ENCODE data around the gene TSPAN19. TPM values are rescaled to one million over a fixed set of nuclear protein-coding genes. Genes with fewer than 3 reads are reported as not detected.
"Not testable (repeated sequence)": the region's sequence is repeated elsewhere in the genome, so short reads cannot be mapped to it uniquely, and the experiment has no call there.

Gene TSPAN19
- total RNA-seq, 2 donors from 2014 or later: not detected

DNA sequence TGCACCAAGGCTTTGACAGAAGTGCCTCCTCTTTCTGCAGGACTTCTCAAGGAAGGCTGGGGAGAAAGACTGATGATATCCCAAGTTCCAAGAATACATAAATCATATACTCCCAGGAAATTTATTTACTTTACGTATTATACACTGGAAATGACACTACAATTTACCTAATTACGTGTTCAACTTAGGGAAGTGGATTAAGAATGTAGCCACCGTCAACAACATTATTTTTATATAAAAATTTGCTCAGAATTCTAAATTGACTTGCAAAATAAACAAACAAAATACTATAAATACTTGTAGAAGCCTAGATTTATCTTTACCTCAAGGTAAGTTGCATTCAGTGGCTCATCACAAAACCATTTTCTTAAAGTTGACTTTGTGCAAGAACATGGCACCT, 18.9 kb downstream of the TSPAN19 start:
- Mint-ChIP-seq H3K4me1 (no peaks in the 10 kb centered on the region), H3K4me3 (no peak overlapping the region), H3K36me3 (ENCODE audit: low read depth) (no peaks in the 10 kb centered on the region), H3K27me3 (no peaks in the 10 kb centered on the region), H3K27ac (no peak overlapping the region), H3K9me3 (no peaks in the 10 kb centered on the region)
- ATAC-seq (replicated peaks): no peak

DNA sequence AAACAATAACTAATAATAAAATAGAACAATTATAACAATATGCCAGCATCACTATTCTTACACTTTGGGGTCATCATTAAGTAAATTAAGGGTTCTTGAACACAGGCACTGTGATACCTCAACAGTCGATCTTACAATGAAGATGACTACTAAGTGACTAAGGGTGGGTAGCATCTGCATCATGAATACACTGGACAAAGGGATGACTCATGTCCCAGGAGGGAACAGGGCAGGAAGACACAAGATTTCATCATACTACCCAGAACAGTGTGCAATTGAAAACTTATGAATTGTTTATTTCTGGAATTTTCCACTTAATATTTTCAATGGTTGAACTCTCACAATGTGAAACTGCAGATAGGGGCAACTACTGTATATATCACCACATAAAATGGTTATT, 19.7 kb downstream of the TSPAN19 start:
- H3K36me3 Mint-ChIP-seq (ENCODE audit: low read depth): no peaks in the 10 kb centered on the region
- H3K4me3 Mint-ChIP-seq: no peak overlapping the region

DNA sequence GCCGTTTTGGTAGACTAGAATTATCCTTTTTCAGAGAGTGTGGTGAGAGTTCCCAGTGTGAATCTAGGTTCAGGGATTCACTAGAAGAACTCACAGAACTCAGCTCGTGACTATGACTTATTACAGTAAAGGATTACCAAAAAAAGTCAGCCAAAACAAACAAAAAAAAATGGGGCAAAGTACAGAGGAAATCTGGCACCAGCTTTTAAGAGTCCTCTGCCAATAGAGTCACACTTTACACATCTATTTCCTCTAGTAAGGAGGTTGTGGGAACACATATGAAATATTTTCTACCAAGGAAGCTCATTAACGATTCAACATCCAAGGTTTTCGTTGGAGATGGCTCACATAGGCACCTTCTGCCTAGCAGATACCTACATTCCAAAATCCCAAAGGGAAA, 28.2 kb downstream of the TSPAN19 start:
- Mint-ChIP-seq H3K4me3 (no peak overlapping the region), H3K27me3 (no peaks in the 10 kb centered on the region)

More for the DNA sequence above, 19.7 kb downstream of the TSPAN19 start:
- no peak for ATAC-seq (replicated peaks)
- Mint-ChIP-seq H3K4me1 (no peaks in the 10 kb centered on the region), H3K27me3 (no peaks in the 10 kb centered on the region), H3K27ac (no peak overlapping the region), H3K9me3 (no peaks in the 10 kb centered on the region)

DNA sequence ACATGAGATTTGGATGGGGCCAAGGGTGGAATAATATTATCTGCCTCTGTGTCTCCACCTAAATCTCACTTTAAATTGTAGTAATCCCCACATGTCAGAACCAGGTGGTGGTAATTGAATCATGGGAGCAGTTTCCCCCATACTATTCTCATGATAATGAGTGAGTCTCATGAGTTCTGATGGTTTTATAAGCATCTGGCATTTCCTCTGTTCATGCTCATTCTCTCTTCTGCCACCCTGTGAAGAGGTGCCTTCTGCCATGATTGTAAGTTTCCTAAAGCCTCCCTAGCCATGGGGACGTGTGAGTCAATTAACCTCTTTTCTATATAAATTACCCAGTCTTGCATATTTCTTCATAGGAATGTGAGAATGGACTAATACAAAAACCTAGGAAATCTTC, 29.9 kb downstream of the TSPAN19 start:
- peaks cover 3% of the 10 kb centered on the region for H3K9me3 Mint-ChIP-seq
- no peak for ATAC-seq (replicated peaks)
- no peaks in the 10 kb centered on the region for H3K36me3 Mint-ChIP-seq (ENCODE audit: low read depth)
- H3K27ac Mint-ChIP-seq: no peak overlapping the region
- no peak overlapping the region for H3K4me3 Mint-ChIP-seq
- H3K4me1 Mint-ChIP-seq: no peaks in the 10 kb centered on the region
- no peaks in the 10 kb centered on the region for H3K27me3 Mint-ChIP-seq

More for the DNA sequence above, 28.2 kb downstream of the TSPAN19 start:
- no peak overlapping the region for H3K27ac Mint-ChIP-seq
- ATAC-seq (replicated peaks): no peak
- H3K9me3 Mint-ChIP-seq: peaks cover 3% of the 10 kb centered on the region
- no peaks in the 10 kb centered on the region for H3K4me1 Mint-ChIP-seq
- H3K36me3 Mint-ChIP-seq (ENCODE audit: low read depth): no peaks in the 10 kb centered on the region

DNA sequence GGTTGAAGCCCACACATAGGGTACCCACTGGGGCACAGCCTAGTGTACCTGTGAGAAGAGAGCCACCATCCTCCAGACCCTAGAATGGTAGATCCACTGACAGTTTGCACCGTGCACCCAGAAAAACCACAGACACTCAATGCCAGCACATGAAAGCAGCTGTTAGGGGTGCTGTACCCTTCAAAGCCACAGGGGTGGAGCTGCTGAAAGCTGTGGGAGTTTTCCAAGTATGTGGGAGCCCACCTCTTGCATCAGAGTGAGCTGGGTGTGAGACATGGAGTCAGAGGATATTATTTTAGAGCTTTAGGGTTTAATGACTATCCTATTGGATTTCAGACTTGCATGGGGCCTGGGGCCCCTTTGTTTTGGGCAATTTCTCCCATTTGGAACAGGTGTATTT, 30.5 kb downstream of the TSPAN19 start:
- no peaks in the 10 kb centered on the region for H3K36me3 Mint-ChIP-seq (ENCODE audit: low read depth)
- H3K9me3 Mint-ChIP-seq: peaks cover 5% of the 10 kb centered on the region
- H3K4me1 Mint-ChIP-seq: no peaks in the 10 kb centered on the region
- H3K27me3 Mint-ChIP-seq: no peaks in the 10 kb centered on the region
- H3K27ac Mint-ChIP-seq: no peak overlapping the region
- no peak overlapping the region for H3K4me3 Mint-ChIP-seq
- no peak for ATAC-seq (replicated peaks)

DNA sequence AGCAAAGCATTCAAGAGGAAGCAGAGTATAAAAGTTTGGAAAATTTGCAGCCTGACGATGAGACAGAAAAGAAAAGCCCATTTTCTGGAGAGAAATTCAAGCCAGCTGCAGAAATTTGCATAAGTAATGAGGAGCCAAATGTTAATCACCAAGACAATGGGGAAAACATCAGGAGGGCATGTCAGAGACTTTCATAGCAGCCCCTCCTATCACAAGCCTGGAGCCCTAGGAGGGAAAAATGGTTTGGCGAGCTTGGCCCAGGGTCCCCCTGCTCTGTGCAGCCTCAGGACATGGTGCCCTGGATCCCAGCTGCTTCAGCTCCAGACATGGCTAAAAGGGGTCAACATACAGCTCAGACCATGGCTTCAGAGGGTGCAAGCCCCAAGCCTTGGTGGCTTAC, 31.0 kb downstream of the TSPAN19 start:
- not testable (repeated sequence) for H3K27ac Mint-ChIP-seq; ATAC-seq (replicated peaks); H3K27me3 Mint-ChIP-seq; H3K9me3 Mint-ChIP-seq; H3K4me1 Mint-ChIP-seq; H3K36me3 Mint-ChIP-seq (ENCODE audit: low read depth); H3K4me3 Mint-ChIP-seq

DNA sequence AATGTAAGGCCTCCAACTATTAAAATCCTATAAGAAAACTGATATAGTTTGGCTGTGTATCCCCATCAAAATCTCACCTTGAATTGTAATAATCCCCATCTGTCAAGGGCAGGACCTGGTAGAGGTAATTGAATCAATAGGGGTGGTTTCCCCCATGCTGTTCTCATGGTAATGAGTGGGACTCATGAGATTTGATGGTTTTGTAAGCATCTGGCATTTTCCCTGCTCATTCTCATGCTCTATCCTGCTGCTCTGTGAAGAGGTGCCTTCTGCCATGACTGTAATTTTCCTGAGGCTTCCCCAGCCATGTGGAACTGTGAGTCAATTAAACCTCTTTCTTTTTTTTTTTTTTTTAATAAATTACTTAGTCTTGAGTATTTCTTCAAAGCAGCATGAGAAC, 31.9 kb downstream of the TSPAN19 start:
- no peak overlapping the region for H3K4me3 Mint-ChIP-seq
- no peaks in the 10 kb centered on the region for H3K36me3 Mint-ChIP-seq (ENCODE audit: low read depth)
- peaks cover 7% of the 10 kb centered on the region for H3K9me3 Mint-ChIP-seq
- H3K27ac Mint-ChIP-seq: no peak overlapping the region
- H3K27me3 Mint-ChIP-seq: no peaks in the 10 kb centered on the region
- H3K4me1 Mint-ChIP-seq: no peaks in the 10 kb centered on the region
- ATAC-seq (replicated peaks): no peak

DNA sequence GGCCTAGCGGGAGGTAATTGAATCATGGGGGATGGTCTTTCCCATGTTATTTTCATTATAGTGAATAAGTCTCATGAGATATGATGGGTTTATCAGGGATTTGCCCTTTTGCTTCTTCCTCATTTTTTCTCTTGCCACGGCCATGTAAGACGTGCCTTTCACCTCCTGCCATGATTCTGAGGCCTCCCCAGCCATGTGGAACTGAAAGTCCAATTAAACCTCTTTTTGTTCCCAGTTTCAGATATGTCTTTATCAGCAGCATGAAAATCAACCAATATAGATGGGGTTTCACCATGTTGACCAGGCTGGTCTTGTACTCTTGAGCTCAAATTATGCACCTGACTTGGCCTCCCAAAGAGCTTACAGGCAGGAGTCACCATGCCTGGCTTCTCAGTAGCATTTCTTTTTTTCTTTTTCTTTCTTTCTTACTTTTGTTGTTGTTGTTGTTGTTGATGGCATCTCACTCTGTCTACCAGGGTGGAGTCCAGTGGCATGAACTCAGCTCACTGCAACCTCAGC, 33.2 kb downstream of the TSPAN19 start:
- no peaks in the 10 kb centered on the region for H3K27me3 Mint-ChIP-seq
- no peak overlapping the region for H3K4me3 Mint-ChIP-seq
- H3K27ac Mint-ChIP-seq: no peak overlapping the region
- H3K9me3 Mint-ChIP-seq: peaks cover 7% of the 10 kb centered on the region
- no peak for ATAC-seq (replicated peaks)
- no peaks in the 10 kb centered on the region for H3K4me1 Mint-ChIP-seq
- H3K36me3 Mint-ChIP-seq (ENCODE audit: low read depth): no peaks in the 10 kb centered on the region

DNA sequence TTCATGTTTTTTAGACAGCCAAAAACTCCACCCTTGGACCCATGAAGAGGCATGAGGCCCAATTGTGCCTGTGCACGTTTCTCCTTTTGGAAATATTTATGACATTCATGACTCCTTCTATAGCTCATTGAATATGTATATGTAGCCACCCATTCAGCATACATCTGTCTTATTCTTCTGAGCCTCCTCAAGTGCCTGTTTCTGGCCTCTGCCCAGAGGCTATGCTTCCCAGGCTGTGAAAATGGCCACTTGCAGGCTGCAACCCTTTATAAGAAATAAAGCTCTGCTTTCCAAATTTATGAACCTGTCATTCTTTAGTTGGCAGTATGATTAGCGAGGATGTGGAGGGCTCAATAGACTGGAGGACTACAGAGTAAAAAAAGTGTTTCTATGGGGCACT, 35.3 kb downstream of the TSPAN19 start:
- peaks cover 4% of the 10 kb centered on the region for H3K9me3 Mint-ChIP-seq
- no peak overlapping the region for H3K27ac Mint-ChIP-seq
- H3K4me1 Mint-ChIP-seq: no peaks in the 10 kb centered on the region
- no peaks in the 10 kb centered on the region for H3K27me3 Mint-ChIP-seq
- H3K36me3 Mint-ChIP-seq (ENCODE audit: low read depth): no peaks in the 10 kb centered on the region
- no peak overlapping the region for H3K4me3 Mint-ChIP-seq
- no peak for ATAC-seq (replicated peaks)

DNA sequence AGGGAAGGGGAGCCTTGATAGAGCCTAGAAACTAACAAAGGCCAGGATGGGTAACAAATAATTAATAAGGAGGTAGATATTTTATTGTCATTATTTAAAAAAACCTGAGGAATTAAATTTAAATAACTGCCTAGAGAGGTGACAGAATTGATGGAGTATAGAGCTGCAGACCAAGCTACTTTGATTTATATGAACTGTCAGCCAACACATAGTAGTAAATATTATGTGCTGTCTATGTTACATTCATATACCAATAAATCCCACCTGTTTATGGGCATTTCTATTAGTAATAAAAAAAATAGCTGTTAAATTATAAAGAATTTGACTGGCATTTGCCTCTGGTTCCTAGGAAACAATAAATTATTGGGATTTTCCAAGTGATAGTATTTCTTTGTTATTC, 37.7 kb downstream of the TSPAN19 start:
- no peak for ATAC-seq (replicated peaks)
- Mint-ChIP-seq H3K9me3 (peaks cover 9% of the 10 kb centered on the region), H3K27me3 (no peaks in the 10 kb centered on the region), H3K4me1 (peaks cover 5% of the 10 kb centered on the region), H3K4me3 (no peak overlapping the region), H3K27ac (no peak overlapping the region), H3K36me3 (ENCODE audit: low read depth) (no peaks in the 10 kb centered on the region)

DNA sequence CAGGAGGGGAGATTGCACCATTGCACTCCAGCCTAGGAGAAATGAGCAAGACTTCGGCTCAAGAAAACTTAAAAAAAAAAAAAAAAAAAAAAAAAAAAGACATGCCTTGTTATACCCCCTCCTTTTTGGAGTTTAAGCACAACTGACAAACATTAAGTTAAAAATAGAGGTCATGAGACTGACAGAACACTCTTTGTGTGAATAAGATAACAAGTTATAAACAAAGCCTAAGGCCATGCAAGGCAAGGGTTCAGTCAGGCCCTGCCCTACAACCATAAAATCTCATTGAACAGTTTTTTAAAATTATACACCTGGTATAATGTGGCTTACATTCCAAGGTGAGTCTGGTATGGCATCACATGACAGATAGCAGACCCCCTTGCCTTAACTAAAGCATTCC, 39.3 kb downstream of the TSPAN19 start:
- H3K36me3 Mint-ChIP-seq (ENCODE audit: low read depth): no peaks in the 10 kb centered on the region
- no peak overlapping the region for H3K4me3 Mint-ChIP-seq
- H3K9me3 Mint-ChIP-seq: peaks cover 9% of the 10 kb centered on the region
- peaks cover 5% of the 10 kb centered on the region for H3K4me1 Mint-ChIP-seq
- H3K27ac Mint-ChIP-seq: no peak overlapping the region
- no peak for ATAC-seq (replicated peaks)
- no peaks in the 10 kb centered on the region for H3K27me3 Mint-ChIP-seq

DNA sequence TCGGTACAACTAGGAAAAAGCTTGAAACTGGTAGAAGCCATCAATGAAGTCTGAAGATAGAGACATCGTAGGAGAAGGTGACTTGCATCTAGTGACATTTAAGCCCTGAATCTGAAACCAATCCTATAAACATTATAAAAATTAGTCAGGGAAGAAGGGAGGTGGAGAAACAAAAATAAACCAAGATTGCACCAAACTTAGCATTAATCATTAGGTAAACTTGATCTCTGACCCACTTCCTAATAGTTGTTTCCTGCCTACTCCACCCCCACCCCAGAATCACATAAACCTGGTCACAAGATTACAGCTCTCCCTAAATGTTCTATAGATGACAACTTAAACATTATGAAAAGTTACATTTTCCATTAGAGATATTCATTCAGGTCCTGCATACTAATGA, 40.4 kb downstream of the TSPAN19 start:
- Mint-ChIP-seq H3K27ac (no peak overlapping the region), H3K9me3 (peaks cover 7% of the 10 kb centered on the region), H3K4me3 (no peak overlapping the region), H3K36me3 (ENCODE audit: low read depth) (no peaks in the 10 kb centered on the region), H3K4me1 (peaks cover 5% of the 10 kb centered on the region), H3K27me3 (no peaks in the 10 kb centered on the region)
- ATAC-seq (replicated peaks): no peak

DNA sequence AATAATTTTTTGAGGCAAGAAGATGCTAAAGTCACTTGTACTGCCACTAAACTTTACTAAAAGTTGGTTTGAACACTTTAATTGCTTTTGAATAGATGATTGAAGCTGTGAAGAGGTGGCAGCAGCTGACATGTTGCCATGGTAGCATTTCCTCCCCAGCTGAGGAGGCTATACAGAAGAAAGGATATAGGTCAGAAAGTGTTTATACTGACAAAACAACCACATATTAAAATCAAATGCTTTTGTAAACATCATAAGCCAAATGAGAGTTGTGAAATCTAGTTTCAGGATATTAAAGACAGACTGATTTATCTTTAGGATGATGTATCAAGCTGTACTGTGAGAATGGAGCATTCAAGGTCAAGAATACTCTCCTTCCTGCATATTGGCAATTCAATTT, 41.7 kb downstream of the TSPAN19 start:
- Mint-ChIP-seq H3K36me3 (ENCODE audit: low read depth) (no peaks in the 10 kb centered on the region), H3K4me1 (peaks cover 5% of the 10 kb centered on the region), H3K27ac (no peak overlapping the region), H3K9me3 (peaks cover 4% of the 10 kb centered on the region), H3K4me3 (no peak overlapping the region), H3K27me3 (no peaks in the 10 kb centered on the region)
- ATAC-seq (replicated peaks): no peak

DNA sequence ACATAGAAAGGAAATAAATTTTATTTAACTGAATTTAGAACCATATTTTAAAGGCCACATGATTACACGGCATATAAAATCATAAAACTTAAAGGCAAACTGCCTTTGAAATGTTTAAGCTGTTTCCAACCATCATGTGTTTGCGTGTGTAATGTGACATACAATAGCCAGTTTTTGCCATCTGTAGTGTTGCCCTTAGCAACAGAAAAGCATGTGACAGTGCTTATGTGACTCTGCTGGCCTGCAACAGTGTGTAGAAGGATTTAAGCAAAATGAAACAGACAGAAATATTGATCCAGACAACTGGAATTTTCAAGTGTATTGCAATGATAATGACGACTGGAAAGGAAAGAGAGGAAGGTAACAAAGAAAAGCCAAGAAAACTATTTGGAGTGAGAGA, 49.5 kb downstream of the TSPAN19 start:
- Mint-ChIP-seq H3K36me3 (ENCODE audit: low read depth) (no peaks in the 10 kb centered on the region), H3K27me3 (no peaks in the 10 kb centered on the region), H3K4me3 (no peak overlapping the region), H3K27ac (no peak overlapping the region), H3K4me1 (no peaks in the 10 kb centered on the region), H3K9me3 (no peaks in the 10 kb centered on the region)
- ATAC-seq (replicated peaks): no peak

DNA sequence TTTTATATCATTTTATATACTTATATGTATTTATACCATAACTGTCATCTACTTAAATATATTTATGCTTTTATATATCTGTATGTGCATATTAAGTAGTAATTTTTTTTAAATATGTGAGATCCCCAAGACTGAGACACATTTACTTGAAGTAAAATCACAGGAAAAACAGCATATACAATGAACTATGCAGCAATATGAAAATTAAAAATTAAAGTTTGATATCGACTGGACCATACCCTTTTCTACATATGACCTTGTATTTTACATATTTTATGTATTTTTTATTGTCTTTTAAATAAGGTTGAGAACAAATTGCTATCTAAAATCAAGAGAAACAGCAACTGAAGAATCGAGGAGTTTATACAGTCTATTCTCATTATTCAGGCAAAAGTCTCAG, 50.0 kb downstream of the TSPAN19 start:
- no peak for ATAC-seq (replicated peaks)
- H3K36me3 Mint-ChIP-seq (ENCODE audit: low read depth): no peaks in the 10 kb centered on the region
- H3K4me3 Mint-ChIP-seq: no peak overlapping the region
- no peaks in the 10 kb centered on the region for H3K4me1 Mint-ChIP-seq
- no peaks in the 10 kb centered on the region for H3K27me3 Mint-ChIP-seq
- no peak overlapping the region for H3K27ac Mint-ChIP-seq
- no peaks in the 10 kb centered on the region for H3K9me3 Mint-ChIP-seq

DNA sequence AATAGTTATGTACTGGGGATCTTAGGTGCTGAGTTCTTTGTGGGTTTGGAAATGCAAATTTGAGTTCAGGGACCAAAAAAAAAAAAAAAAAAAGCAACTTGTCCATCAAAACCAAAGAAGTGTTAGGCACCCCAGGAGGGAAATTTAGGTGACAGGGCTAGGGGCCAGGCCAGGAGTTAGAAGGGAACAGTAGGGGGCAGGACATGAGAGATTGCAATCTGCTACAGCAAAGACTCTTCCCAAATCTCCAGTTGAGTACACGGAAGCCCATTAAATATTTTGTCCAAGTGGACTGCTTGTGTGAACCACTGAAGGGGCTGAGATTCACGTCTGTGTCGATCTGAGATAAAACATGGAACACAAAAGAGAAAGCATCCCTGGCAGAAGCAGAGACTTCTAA, 52.8 kb downstream of the TSPAN19 start:
- H3K9me3 Mint-ChIP-seq: no peaks in the 10 kb centered on the region
- no peaks in the 10 kb centered on the region for H3K27me3 Mint-ChIP-seq
- ATAC-seq (replicated peaks): no peak
- H3K4me3 Mint-ChIP-seq: no peak overlapping the region
- H3K4me1 Mint-ChIP-seq: no peaks in the 10 kb centered on the region
- H3K27ac Mint-ChIP-seq: no peak overlapping the region
- no peaks in the 10 kb centered on the region for H3K36me3 Mint-ChIP-seq (ENCODE audit: low read depth)

Measured in activated T-helper 17 cell treated with anti-CD3 and anti-CD28 coated beads, Interleukin-2, amount 50 U/mL, for 72 hours (primary cell).